Measurements from ENCODE around the gene CSMD2. TPM values are rescaled to one million over a fixed set of nuclear protein-coding genes. Genes with fewer than 3 reads are reported as not detected.

CSMD2 gene
- total RNA-seq, 4 donors from 2014 or later, result 8.6 TPM; not detected in 3

GRCh38 chr1:33466159-33466558, 698.9 kb downstream of the CSMD2 start:
- no peaks in the 10 kb centered on the region for H3K27me3 ChIP-seq
- no peak overlapping the region for H3K27ac ChIP-seq
- no peaks in the 10 kb centered on the region for H3K9me3 ChIP-seq
- intact Hi-C loops (cut with DNase I; ENCODE audit: low total_unique reads), result no loop called here
- TF ChIP-seq POLR2A (IDR thresholded peaks at IDR 0.05) (no peak), CTCF (IDR thresholded peaks at IDR 0.05) (no peak)
- H3K4me1 ChIP-seq, result no peaks in the 10 kb centered on the region
- H3K36me3 ChIP-seq, result no peaks in the 10 kb centered on the region
- DNase-seq, result no peak
- H3K4me3 ChIP-seq, result no peak overlapping the region

DNA sequence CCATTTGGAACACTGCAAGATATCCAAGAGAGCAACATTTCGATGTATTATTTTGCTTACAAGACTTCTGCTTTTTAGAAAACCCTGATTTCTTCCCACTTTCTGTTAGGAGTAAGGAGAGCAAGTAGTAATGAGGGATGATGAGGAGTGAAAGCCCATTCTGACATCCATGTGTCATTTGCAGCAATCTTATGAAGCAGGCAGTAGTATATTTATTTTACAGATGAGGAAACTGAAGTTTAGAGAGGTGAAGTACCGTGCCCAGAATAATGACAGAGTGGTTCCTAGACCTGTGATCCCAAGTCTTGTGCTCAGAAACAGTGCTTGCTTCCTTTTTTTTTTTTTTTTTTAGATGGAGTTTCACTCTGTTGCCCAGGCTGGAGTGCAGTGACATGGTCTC, 699.7 kb downstream of the CSMD2 start:
- H3K4me3 ChIP-seq, result no peak overlapping the region
- H3K27ac ChIP-seq, result no peak overlapping the region
- TF ChIP-seq POLR2A (IDR thresholded peaks at IDR 0.05) (no peak), CTCF (IDR thresholded peaks at IDR 0.05) (no peak)
- no peaks in the 10 kb centered on the region for H3K9me3 ChIP-seq
- intact Hi-C loops (cut with DNase I; ENCODE audit: low total_unique reads), result no loop called here
- H3K27me3 ChIP-seq, result no peaks in the 10 kb centered on the region
- DNase-seq, result no peak
- H3K4me1 ChIP-seq, result no peaks in the 10 kb centered on the region
- no peaks in the 10 kb centered on the region for H3K36me3 ChIP-seq

GRCh38 chr1:33464552-33464951, 700.5 kb downstream of the CSMD2 start:
- intact Hi-C loops (cut with DNase I; ENCODE audit: low total_unique reads), result no loop called here
- Histone ChIP-seq H3K4me1 (no peaks in the 10 kb centered on the region), H3K27me3 (no peaks in the 10 kb centered on the region), H3K27ac (no peak overlapping the region), H3K9me3 (no peaks in the 10 kb centered on the region), H3K36me3 (no peaks in the 10 kb centered on the region), H3K4me3 (no peak overlapping the region)
- DNase-seq, result no peak
- TF ChIP-seq CTCF (IDR thresholded peaks at IDR 0.05) (no peak), POLR2A (IDR thresholded peaks at IDR 0.05) (no peak)

Small RNAs within 50 kb of the gene (small RNA-seq; reads per million reads assigned to genes)
- not detected for gene RNA5SP42

Other genes with a start within 250 kb of the CSMD2 start
- gene C1orf94, start 11.7 kb upstream of the CSMD2 start, total RNA-seq, result not detected